Activated T-cell treated with anti-CD3 and anti-CD28 coated beads, Interleukin-2, amount 50 U/mL, for 24 hours (primary cell): Measurements from ENCODE around the gene IFI16.

Experiments
- DNase-seq: peaks from one replicate; pipeline ENCODE4 v3.0.0-alpha.2; 2020
- H3K27ac Mint-ChIP-seq: 2 replicates; pipeline ENCODE4 v1.8.0; 2020; ENCODE audit warnings: mild to moderate bottlenecking, mixed read lengths
- H3K27me3 Mint-ChIP-seq: 2 replicates; pipeline ENCODE4 v1.8.0; 2020; ENCODE audit warnings: mixed read lengths
- H3K36me3 Mint-ChIP-seq: 2 replicates; pipeline ENCODE4 v1.8.0; 2020; ENCODE audit warnings: low read depth, mixed read lengths
- H3K4me1 Mint-ChIP-seq: 2 replicates; pipeline ENCODE4 v1.8.0; 2020; ENCODE audit warnings: low read depth, mixed read lengths
- H3K4me3 Mint-ChIP-seq: 2 replicates; pipeline ENCODE4 v1.8.0; 2020; ENCODE audit warnings: mild to moderate bottlenecking, moderate library complexity, mixed read lengths
- H3K9me3 Mint-ChIP-seq: 2 replicates; pipeline ENCODE4 v1.8.0; 2020; ENCODE audit warnings: mixed read lengths

IFI16 gene

GRCh38 chr1:159009704-159010361 lies at the start of gene IFI16:
TSS of gene IFI16 (plus strand) at chr1:159009907. CDS start at chr1:159014681, 4,774 bp downstream.
- Mint-ChIP-seq H3K27me3 (no peaks in the 10 kb centered on the region), H3K36me3 (peaks cover 79% of the 10 kb centered on the region), H3K4me3 (peak within 1 kb of the TSS; percentile 87), H3K9me3 (peaks cover 4% of the 10 kb centered on the region), H3K27ac (peak within 1 kb of the TSS; percentile 99), H3K4me1 (peaks cover 60% of the 10 kb centered on the region)
- no peak for DNase-seq

GRCh38 chr1:158961178-158961577 lies 48.5 kb upstream of the IFI16 start:
- Mint-ChIP-seq H3K4me1 (peaks cover 8% of the 10 kb centered on the region), H3K4me3 (no peak overlapping the region), H3K36me3 (peaks cover 58% of the 10 kb centered on the region), H3K27ac (peak overlapping the region; percentile 40), H3K9me3 (peaks cover 18% of the 10 kb centered on the region), H3K27me3 (no peaks in the 10 kb centered on the region)
- DNase-seq, result no peak

- no peak overlapping the region for H3K27ac Mint-ChIP-seq
Measured at GRCh38 chr1:158962983-158963382, 46.7 kb upstream of the IFI16 start.

GRCh38 chr1:158969166-158969565 lies 40.5 kb upstream of the IFI16 start:
- peak overlapping the region; percentile 96 for H3K27ac Mint-ChIP-seq
- H3K9me3 Mint-ChIP-seq, result peaks cover 21% of the 10 kb centered on the region
- peaks cover 49% of the 10 kb centered on the region for H3K4me1 Mint-ChIP-seq
- H3K36me3 Mint-ChIP-seq, result peaks cover 22% of the 10 kb centered on the region
- no peaks in the 10 kb centered on the region for H3K27me3 Mint-ChIP-seq
- DNase-seq, result no peak
- peak overlapping the region; percentile 28 for H3K4me3 Mint-ChIP-seq

More at GRCh38 chr1:158962983-158963382, 46.7 kb upstream of the IFI16 start:
- peaks cover 23% of the 10 kb centered on the region for H3K9me3 Mint-ChIP-seq
- no peaks in the 10 kb centered on the region for H3K27me3 Mint-ChIP-seq
- DNase-seq, result no peak
- no peak overlapping the region for H3K4me3 Mint-ChIP-seq
- H3K36me3 Mint-ChIP-seq, result peaks cover 65% of the 10 kb centered on the region
- H3K4me1 Mint-ChIP-seq, result peaks cover 17% of the 10 kb centered on the region

- Mint-ChIP-seq H3K9me3 (peaks cover 18% of the 10 kb centered on the region), H3K27ac (peak overlapping the region; percentile 96), H3K4me1 (peaks cover 49% of the 10 kb centered on the region), H3K36me3 (peaks cover 21% of the 10 kb centered on the region), H3K4me3 (peak overlapping the region; percentile 28), H3K27me3 (no peaks in the 10 kb centered on the region)
- no peak for DNase-seq
Measured at GRCh38 chr1:158969855-158970254, 39.9 kb upstream of the IFI16 start.

GRCh38 chr1:158972841-158973240 lies 36.9 kb upstream of the IFI16 start:
- H3K4me3 Mint-ChIP-seq, result no peak overlapping the region
- peak overlapping the region; percentile 27 for H3K27ac Mint-ChIP-seq
- H3K36me3 Mint-ChIP-seq, result peaks cover 31% of the 10 kb centered on the region
- H3K9me3 Mint-ChIP-seq, result no peaks in the 10 kb centered on the region
- H3K27me3 Mint-ChIP-seq, result no peaks in the 10 kb centered on the region
- DNase-seq, result no peak
- H3K4me1 Mint-ChIP-seq, result peaks cover 50% of the 10 kb centered on the region

GRCh38 chr1:158976219-158976618 lies 33.5 kb upstream of the IFI16 start:
- Mint-ChIP-seq H3K4me1 (peaks cover 34% of the 10 kb centered on the region), H3K27ac (no peak overlapping the region), H3K4me3 (no peak overlapping the region), H3K36me3 (peaks cover 48% of the 10 kb centered on the region), H3K27me3 (no peaks in the 10 kb centered on the region), H3K9me3 (peaks cover 6% of the 10 kb centered on the region)
- no peak for DNase-seq

GRCh38 chr1:158978730-158979129 lies 31.0 kb upstream of the IFI16 start:
- DNase-seq, result no peak
- Mint-ChIP-seq H3K27me3 (no peaks in the 10 kb centered on the region), H3K9me3 (peaks cover 22% of the 10 kb centered on the region), H3K27ac (no peak overlapping the region), H3K36me3 (peaks cover 65% of the 10 kb centered on the region), H3K4me1 (peaks cover 18% of the 10 kb centered on the region), H3K4me3 (no peak overlapping the region)

GRCh38 chr1:158979229-158979628 lies 30.5 kb upstream of the IFI16 start:
- Mint-ChIP-seq H3K27ac (no peak overlapping the region), H3K27me3 (no peaks in the 10 kb centered on the region), H3K36me3 (peaks cover 67% of the 10 kb centered on the region), H3K9me3 (peaks cover 24% of the 10 kb centered on the region), H3K4me3 (no peak overlapping the region), H3K4me1 (peaks cover 18% of the 10 kb centered on the region)
- no peak for DNase-seq

GRCh38 chr1:158983235-158983634 lies 26.5 kb upstream of the IFI16 start:
- Mint-ChIP-seq H3K4me3 (no peak overlapping the region), H3K36me3 (peaks cover 65% of the 10 kb centered on the region), H3K9me3 (peaks cover 32% of the 10 kb centered on the region), H3K27ac (no peak overlapping the region), H3K27me3 (no peaks in the 10 kb centered on the region), H3K4me1 (peaks cover 9% of the 10 kb centered on the region)
- no peak for DNase-seq

- Mint-ChIP-seq H3K27me3 (no peaks in the 10 kb centered on the region), H3K27ac (no peak overlapping the region), H3K4me3 (no peak overlapping the region), H3K36me3 (peaks cover 67% of the 10 kb centered on the region), H3K9me3 (peaks cover 32% of the 10 kb centered on the region), H3K4me1 (peaks cover 5% of the 10 kb centered on the region)
- DNase-seq, result no peak
Measured at GRCh38 chr1:158984386-158984785, 25.3 kb upstream of the IFI16 start.

GRCh38 chr1:158989424-158989823 lies 20.3 kb upstream of the IFI16 start:
- peaks cover 26% of the 10 kb centered on the region for H3K4me1 Mint-ChIP-seq
- H3K4me3 Mint-ChIP-seq, result no peak overlapping the region
- peaks cover 6% of the 10 kb centered on the region for H3K9me3 Mint-ChIP-seq
- H3K36me3 Mint-ChIP-seq, result peaks cover 58% of the 10 kb centered on the region
- DNase-seq, result no peak
- no peak overlapping the region for H3K27ac Mint-ChIP-seq
- H3K27me3 Mint-ChIP-seq, result no peaks in the 10 kb centered on the region

- H3K36me3 Mint-ChIP-seq, result peaks cover 52% of the 10 kb centered on the region
- no peak overlapping the region for H3K4me3 Mint-ChIP-seq
- H3K27me3 Mint-ChIP-seq, result no peaks in the 10 kb centered on the region
- no peak overlapping the region for H3K27ac Mint-ChIP-seq
- H3K4me1 Mint-ChIP-seq, result peaks cover 49% of the 10 kb centered on the region
- DNase-seq, result no peak
- no peaks in the 10 kb centered on the region for H3K9me3 Mint-ChIP-seq
Measured at GRCh38 chr1:158992787-158993312, 16.9 kb upstream of the IFI16 start.

GRCh38 chr1:158996998-158997397 lies 12.7 kb upstream of the IFI16 start:
- no peak for DNase-seq
- H3K27me3 Mint-ChIP-seq, result no peaks in the 10 kb centered on the region
- no peaks in the 10 kb centered on the region for H3K9me3 Mint-ChIP-seq
- peak overlapping the region; percentile 22 for H3K27ac Mint-ChIP-seq
- H3K36me3 Mint-ChIP-seq, result peaks cover 42% of the 10 kb centered on the region
- H3K4me1 Mint-ChIP-seq, result peaks cover 47% of the 10 kb centered on the region
- H3K4me3 Mint-ChIP-seq, result no peak overlapping the region

GRCh38 chr1:158998037-158998780 lies 11.5 kb upstream of the IFI16 start:
- no peak for DNase-seq
- Mint-ChIP-seq H3K27ac (peak overlapping the region; percentile 76), H3K4me1 (peaks cover 37% of the 10 kb centered on the region), H3K36me3 (peaks cover 32% of the 10 kb centered on the region), H3K27me3 (no peaks in the 10 kb centered on the region), H3K4me3 (peak overlapping the region; percentile 26), H3K9me3 (no peaks in the 10 kb centered on the region)
